Heart left ventricle (tissue), 16 donors: Measurements from ENCODE around the gene ORM1. TPM values are rescaled to one million over a fixed set of nuclear protein-coding genes. Genes with fewer than 3 reads are reported as not detected.
A peak's percentile ranks its signal among the peaks of the same experiment; 100 is the strongest.

Source experiments
- ATAC-seq, 4 donors: fragments of 200-7000 bp; cut with Tn5 transposase; one replicate each; pipeline ENCODE4 v1.9.1; 2020 to 2022; ENCODE audit warnings: moderate library complexity in 4 of 4, mild to moderate bottlenecking in 3 of 4, moderate number of reproducible peaks in 1 of 4
- DNase-seq, 5 donors: peaks; one replicate each; pipeline ENCODE4 v3.0.0-alpha.2; 2020
- H3K27ac ChIP-seq, 12 donors: fragments of 200-600 bp; sonication (generic) in 4 of 12; one replicate each; pipeline versions ENCODE4 v1.5.0 to v1.8.0; 2016 to 2022; ENCODE audit warnings: mild to moderate bottlenecking in 2 of 12
- H3K27me3 ChIP-seq, 9 donors: fragments of 200-600 bp; sonication (generic) in 2 of 9; one replicate each; pipeline versions ENCODE4 v1.5.1 to v1.8.0; 2016 to 2022; ENCODE audit warnings: mild to moderate bottlenecking in 3 of 9
- H3K36me3 ChIP-seq, 9 donors: fragments of 200-600 bp; sonication (generic) in 2 of 9; one replicate each; pipeline versions ENCODE4 v1.5.0 to v1.8.0; 2018 to 2022; ENCODE audit warnings: mild to moderate bottlenecking in 2 of 9
- H3K4me1 ChIP-seq, 12 donors: fragments of 200-600 bp; sonication (generic) in 4 of 12; one replicate each; pipeline versions ENCODE4 v1.5.0 to v1.8.0; 2016 to 2022; ENCODE audit warnings: mild to moderate bottlenecking in 3 of 12
- H3K4me3 ChIP-seq, 12 donors: fragments of 200-600 bp; sonication (generic) in 4 of 12; one replicate each; pipeline versions ENCODE4 v1.5.0 to v1.8.0; 2017 to 2022; ENCODE audit warnings: mild to moderate bottlenecking in 9 of 12, moderate library complexity in 4 of 12
- H3K9me3 ChIP-seq, 12 donors: fragments of 200-600 bp; sonication (generic) in 4 of 12; one replicate each; pipeline versions ENCODE4 v1.5.0 to v1.8.0; 2016 to 2022; ENCODE audit warnings: mild to moderate bottlenecking in 1 of 12
- POLR2A ChIP-seq, 2 donors: fragments of 450-650 bp; IDR thresholded peaks; one replicate each; pipeline ENCODE4 v1.6.1; 2017; ENCODE audit warnings: antibody characterized with exemption in 2 of 2, mild to moderate bottlenecking in 2 of 2, moderate library complexity in 2 of 2
- WGBS, 4 donors: extraction: QIAGEN DNeasy Blood & Tissue Kit in 2 of 4; methylation state at CpG; one replicate each; pipeline versions ENCODE4 v1.1.5 to v1.1.7; 2013 to 2018; 5-methylcytosine and 5-hydroxymethylcytosine counted together
- intact Hi-C, 10 donors: fragments of 100-400 bp; cut with DNase I; formaldehyde crosslinking; loops; one replicate each; pipeline versions ENCODE4 v1.11.1 to v1.14.2; 2022
- polyA plus RNA-seq, 2 donors: library from polyadenylated mRNA; stranded (reverse); fragments of 200-250 nt; gene quantifications; one replicate each; pipeline ENCODE4 v1.2.3, GENCODE V29; 2013
- total RNA-seq, 9 donors: library from RNA; depleted of rRNA in 2 of 9; stranded (reverse); fragments of >200 nt in 2 of 9; fragmentation: NEBNext Ultra II Directional in 3 of 9; extraction: Animal tissue kit (Norgen Biotek cat#: 25700) in 3 of 9; gene quantifications; one replicate each; pipeline versions ENCODE4 v1.1.0 to v1.2.4, GENCODE V29; 2016 to 2023
- TF ChIP-seq, protein P1 (sequence below), 12 donors: fragments of 200-600 bp; sonication (generic) in 4 of 12; IDR thresholded peaks; one replicate each; pipeline versions ENCODE4 v1.5.0 to v1.8.0; 2018 to 2022; ENCODE audit warnings: antibody characterized with exemption in 12 of 12, mild to moderate bottlenecking in 5 of 12
- donor health status: ischemic (EF 13 %, LVEDD 7.1; RV severe dilation, severe dysfunction).
- donor health status: healthy with polysubstance abuse.
- donor health status: DM: no; HTN: yes; CAD: no.
- donor health status: DM: no; HTN: no; CAD: no.
- donor health status: ischemic (EF 25% LVEDD 6.9; RV normal size, moderate dysfunction).
- donor health status: ischemic (EF 25% LVEDD 5.7; RV mildly dilated, moderate dysfunction).
- donor health status: healthy.
- donor health status: DM: yes; HTN: yes; CAD: no.
- donor health status: ischemic (EF 35%, LVEDD 5.7; RV mildly dilated, moderate dysfunction).
- donor health status: nonischemic (EF 11% LVEDD 7.7; RV severe dilation, severe dysfunction).
- donor health status: DM: yes; HTN: yes; CAD: no.
- donor health status: PGD.
- donor health status: ischemic (EF 29% LVEDD 5.4; RV normal size, mild dysfunction).
- donor health status: nonischemic (EF 23%, LVEDD 6.1; RV moderate dilation, normal function).

ORM1 gene
- total and polyA plus RNA-seq, 11 donors = 0.51 to 1.00 (median 0.80) TPM; not detected in 8

DNA sequence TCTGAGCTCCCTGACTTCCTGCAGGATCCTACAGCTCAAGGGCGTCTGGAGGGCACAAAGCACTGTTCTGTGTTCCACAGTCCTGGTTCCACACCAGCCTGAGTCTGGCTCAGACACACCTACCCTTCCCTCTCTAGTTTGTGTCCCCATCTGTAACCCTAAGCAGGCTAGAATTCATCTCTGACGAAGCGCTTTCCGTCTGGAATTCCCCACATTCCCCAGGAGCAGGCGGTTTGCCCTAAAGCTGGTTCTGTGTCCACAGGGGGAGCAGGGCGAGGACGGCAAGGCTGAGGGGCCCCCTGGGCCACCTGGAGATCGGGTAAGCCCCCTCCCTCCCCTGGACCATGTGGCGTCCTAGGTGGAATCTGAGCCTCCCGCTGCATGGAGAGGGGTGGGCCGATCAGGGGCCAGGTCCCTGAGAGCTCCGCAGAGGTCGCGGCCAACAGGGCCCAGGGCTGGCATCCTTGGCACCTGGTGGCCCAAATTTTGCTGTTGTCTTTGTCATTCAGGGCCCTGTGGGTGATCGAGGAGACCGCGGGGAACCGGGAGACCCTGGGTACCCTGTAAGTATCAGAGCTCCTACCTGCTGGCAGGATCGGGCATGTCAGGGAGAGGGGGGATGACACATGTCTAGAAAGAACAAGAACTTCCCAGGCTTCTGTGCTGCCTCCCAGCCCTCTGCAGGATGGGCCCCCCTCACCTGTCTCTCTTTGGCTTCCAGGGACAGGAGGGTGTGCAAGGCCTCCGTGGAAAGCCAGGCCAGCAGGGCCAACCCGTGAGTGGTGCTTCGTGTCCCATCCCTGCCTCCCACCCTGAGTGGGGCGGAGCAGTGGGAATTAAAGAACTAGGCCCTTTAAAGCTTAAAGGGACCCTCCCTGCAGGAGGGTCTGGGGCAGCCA lies 34.5 kb upstream of the ORM1 start:
- Histone ChIP-seq H3K4me3 (no peak overlapping the region), H3K36me3 (peaks cover 0 to 15% (median 0%) of the 10 kb centered on the region in 9 donors), H3K9me3 (no peaks in the 10 kb centered on the region), H3K4me1 (no peaks in the 10 kb centered on the region), H3K27me3 (no peaks in the 10 kb centered on the region), H3K27ac (no peak overlapping the region)
- intact Hi-C loops = loop anchor here in 3 of 10 donors (5.0 kb wide), 2 partner anchors 131 to 136 kb away; partner anchors contain the start of gene COL27A1 (in 2 of the 3)
- DNase-seq (peak in 4 of 5 donors; percentile 3 to 16 (median 10)), ATAC-seq (peak in 1 of 4 donors; percentile 8)
- TF ChIP-seq, protein P1, sequence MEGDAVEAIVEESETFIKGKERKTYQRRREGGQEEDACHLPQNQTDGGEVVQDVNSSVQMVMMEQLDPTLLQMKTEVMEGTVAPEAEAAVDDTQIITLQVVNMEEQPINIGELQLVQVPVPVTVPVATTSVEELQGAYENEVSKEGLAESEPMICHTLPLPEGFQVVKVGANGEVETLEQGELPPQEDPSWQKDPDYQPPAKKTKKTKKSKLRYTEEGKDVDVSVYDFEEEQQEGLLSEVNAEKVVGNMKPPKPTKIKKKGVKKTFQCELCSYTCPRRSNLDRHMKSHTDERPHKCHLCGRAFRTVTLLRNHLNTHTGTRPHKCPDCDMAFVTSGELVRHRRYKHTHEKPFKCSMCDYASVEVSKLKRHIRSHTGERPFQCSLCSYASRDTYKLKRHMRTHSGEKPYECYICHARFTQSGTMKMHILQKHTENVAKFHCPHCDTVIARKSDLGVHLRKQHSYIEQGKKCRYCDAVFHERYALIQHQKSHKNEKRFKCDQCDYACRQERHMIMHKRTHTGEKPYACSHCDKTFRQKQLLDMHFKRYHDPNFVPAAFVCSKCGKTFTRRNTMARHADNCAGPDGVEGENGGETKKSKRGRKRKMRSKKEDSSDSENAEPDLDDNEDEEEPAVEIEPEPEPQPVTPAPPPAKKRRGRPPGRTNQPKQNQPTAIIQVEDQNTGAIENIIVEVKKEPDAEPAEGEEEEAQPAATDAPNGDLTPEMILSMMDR (IDR thresholded peaks at IDR 0.05) = no peak
- TF ChIP-seq POLR2A (IDR thresholded peaks at IDR 0.05) = no peak
- WGBS, 4 donors = 69 to 88% (median 77%) methylated on average over 11 to 23 of the region's 23 CpGs

DNA sequence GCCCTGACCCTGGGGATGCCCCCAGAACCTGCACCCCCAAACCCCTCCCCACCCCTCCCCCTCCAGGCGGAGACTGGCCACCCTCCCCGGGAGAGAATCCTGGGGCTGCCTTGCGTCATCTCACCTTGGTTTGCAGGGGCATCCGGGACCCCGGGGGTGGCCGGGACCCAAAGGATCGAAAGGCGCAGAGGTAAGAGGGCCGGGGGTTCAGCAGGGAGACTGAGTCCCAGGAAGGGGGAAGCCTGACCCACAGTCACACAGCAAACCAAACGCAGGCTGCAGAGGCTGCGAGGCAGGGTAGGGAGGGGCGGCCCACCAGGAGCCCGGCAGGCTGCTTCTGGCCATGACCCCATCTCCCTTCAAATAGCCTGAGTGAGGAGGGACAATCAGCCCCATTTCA lies 33.8 kb upstream of the ORM1 start:
- H3K4me3 ChIP-seq = no peak overlapping the region
- H3K27me3 ChIP-seq = no peaks in the 10 kb centered on the region
- H3K4me1 ChIP-seq = no peaks in the 10 kb centered on the region
- TF ChIP-seq, protein P1 (IDR thresholded peaks at IDR 0.05) = no peak
- 87 to 96% (median 91%) methylated on average over 11 to 13 of the region's 13 CpGs for WGBS, 4 donors
- DNase-seq (peak in 3 of 5 donors; percentile 3 to 12 (median 11)), ATAC-seq (no peak)
- no peak overlapping the region for H3K27ac ChIP-seq
- peaks cover 0 to 15% (median 0%) of the 10 kb centered on the region in 9 donors for H3K36me3 ChIP-seq
- H3K9me3 ChIP-seq = peaks cover 0 to under 1% (median 0%) of the 10 kb centered on the region in 12 donors
- intact Hi-C loops = loop anchor here in 3 of 10 donors (5.0 kb wide), 2 partner anchors 132 to 137 kb away; partner anchors contain the start of gene COL27A1 (in 2 of the 3)

DNA sequence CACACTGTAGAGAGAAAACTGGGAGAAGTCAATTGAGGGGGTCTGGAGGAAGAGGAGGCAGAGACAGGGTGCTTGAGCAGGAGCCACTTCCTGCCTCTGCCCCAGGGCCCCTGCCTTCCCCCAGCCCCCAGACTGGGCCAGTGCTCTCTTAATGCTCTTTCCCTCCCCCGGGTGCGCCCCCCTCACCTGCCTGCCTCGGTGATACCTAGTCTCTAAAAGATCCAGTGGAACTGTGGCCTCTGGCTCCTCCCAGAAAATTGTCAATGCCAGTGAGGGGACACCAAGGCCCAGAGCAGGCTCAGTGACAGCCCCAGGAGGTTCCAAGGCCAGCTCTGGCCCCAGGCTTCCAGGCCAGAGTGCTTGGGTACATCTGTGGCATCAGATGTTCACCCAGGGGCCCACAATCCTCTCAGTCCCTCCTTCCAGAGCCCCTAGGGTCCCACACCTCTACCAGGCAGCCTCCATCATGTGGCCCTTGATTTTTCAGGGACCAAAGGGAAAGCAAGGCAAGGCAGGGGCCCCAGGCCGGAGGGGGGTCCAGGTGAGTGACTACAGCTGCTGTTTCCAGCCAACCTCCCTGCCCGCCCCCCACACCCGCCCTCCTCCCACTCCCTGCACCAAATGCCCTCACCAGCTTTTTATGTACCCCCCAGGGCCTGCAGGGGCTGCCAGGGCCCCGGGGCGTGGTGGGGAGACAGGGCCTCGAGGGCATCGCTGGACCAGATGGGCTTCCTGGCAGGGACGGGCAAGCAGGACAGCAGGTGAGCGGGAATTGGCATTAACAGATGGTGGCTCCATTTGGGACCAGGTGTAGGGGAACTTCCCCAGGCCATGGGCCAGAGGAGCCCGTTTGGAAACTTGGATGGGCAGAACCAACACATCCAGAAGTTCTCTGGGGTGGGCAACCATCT lies 33.1 kb upstream of the ORM1 start:
- Histone ChIP-seq H3K4me3 (no peak overlapping the region), H3K4me1 (no peaks in the 10 kb centered on the region), H3K9me3 (peaks cover 0 to 8% (median under 1%) of the 10 kb centered on the region in 12 donors), H3K27me3 (no peaks in the 10 kb centered on the region), H3K27ac (no peak overlapping the region), H3K36me3 (peaks cover 0 to 22% (median 5%) of the 10 kb centered on the region in 9 donors)
- ATAC-seq = no peak
- WGBS, 4 donors = 87 to 92% (median 90%) methylated on average over 7 to 13 of the region's 13 CpGs
- TF ChIP-seq POLR2A (IDR thresholded peaks at IDR 0.05) = no peak
- TF ChIP-seq, protein P1 (IDR thresholded peaks at IDR 0.05) = no peak
- DNase-seq = peak in 3 of 5 donors; percentile 6 to 21 (median 13)
- intact Hi-C loops = loop anchor here (1.0 to 10.0 kb wide), 10 partner anchors 133 to 605 kb away; partner anchors contain the start of gene COL27A1 (in 6 of the 10)
